ENCODE measurements around the gene LRMDA.

- TF ChIP-seq, protein P1, sequence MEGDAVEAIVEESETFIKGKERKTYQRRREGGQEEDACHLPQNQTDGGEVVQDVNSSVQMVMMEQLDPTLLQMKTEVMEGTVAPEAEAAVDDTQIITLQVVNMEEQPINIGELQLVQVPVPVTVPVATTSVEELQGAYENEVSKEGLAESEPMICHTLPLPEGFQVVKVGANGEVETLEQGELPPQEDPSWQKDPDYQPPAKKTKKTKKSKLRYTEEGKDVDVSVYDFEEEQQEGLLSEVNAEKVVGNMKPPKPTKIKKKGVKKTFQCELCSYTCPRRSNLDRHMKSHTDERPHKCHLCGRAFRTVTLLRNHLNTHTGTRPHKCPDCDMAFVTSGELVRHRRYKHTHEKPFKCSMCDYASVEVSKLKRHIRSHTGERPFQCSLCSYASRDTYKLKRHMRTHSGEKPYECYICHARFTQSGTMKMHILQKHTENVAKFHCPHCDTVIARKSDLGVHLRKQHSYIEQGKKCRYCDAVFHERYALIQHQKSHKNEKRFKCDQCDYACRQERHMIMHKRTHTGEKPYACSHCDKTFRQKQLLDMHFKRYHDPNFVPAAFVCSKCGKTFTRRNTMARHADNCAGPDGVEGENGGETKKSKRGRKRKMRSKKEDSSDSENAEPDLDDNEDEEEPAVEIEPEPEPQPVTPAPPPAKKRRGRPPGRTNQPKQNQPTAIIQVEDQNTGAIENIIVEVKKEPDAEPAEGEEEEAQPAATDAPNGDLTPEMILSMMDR (IDR thresholded peaks at IDR 0.05; ENCODE audit: borderline replicate concordance, extremely low read depth, low read length, poor library complexity, severe bottlenecking): no peak
- TF ChIP-seq EZH2 (IDR thresholded peaks at IDR 0.05; ENCODE audit: borderline replicate concordance, low read depth, low read length, severe bottlenecking): no peak
These were observed 744.2 kb downstream of the LRMDA start for GRCh38 chr10:76175533-76176165.

Data from DND-41 (cell line).